ENCODE measurements around the gene CELF4. TPM values are rescaled to one million over a fixed set of nuclear protein-coding genes. Genes with fewer than 3 reads are reported as not detected.

Gene CELF4
- total and polyA plus RNA-seq, 5 donors from 2014 or later = 0.08 to 0.30 (median 0.08) TPM; not detected in 2

- Mint-ChIP-seq H3K27me3 (peaks cover 4% of the 10 kb centered on the region), H3K9me3 (peaks cover 0 to 2% (median 0%) of the 10 kb centered on the region in 7 donors), H3K4me3 (no peak overlapping the region), H3K4me1 (peaks cover 0 to 3% (median 0%) of the 10 kb centered on the region in 4 donors), H3K36me3 (no peaks in the 10 kb centered on the region), H3K27ac (no peak overlapping the region)
- Histone ChIP-seq H3K4me3 (ENCODE audit: low read depth, low read length) (no peak overlapping the region), H3K4me1 (ENCODE audit: control insufficient read depth, insufficient read depth, low read length, poor library complexity, severe bottlenecking) (no peaks in the 10 kb centered on the region), H3K36me3 (ENCODE audit: control insufficient read depth, insufficient read depth, low read length) (no peaks in the 10 kb centered on the region), H3K27me3 (ENCODE audit: control insufficient read depth, insufficient read depth, low read length) (no peaks in the 10 kb centered on the region), H3K27ac (ENCODE audit: insufficient read depth, low read length, poor library complexity, severe bottlenecking) (no peak overlapping the region), H3K9me3 (ENCODE audit: control insufficient read depth in 2 of 2, low read length in 2 of 2) (no peaks in the 10 kb centered on the region)
- no peak for ATAC-seq (ENCODE audit: low read depth in 2 of 2)
- no peak for DNase-seq
These were observed 158.0 kb downstream of the CELF4 start for GRCh38 chr18:37407571-37407970.

DNA sequence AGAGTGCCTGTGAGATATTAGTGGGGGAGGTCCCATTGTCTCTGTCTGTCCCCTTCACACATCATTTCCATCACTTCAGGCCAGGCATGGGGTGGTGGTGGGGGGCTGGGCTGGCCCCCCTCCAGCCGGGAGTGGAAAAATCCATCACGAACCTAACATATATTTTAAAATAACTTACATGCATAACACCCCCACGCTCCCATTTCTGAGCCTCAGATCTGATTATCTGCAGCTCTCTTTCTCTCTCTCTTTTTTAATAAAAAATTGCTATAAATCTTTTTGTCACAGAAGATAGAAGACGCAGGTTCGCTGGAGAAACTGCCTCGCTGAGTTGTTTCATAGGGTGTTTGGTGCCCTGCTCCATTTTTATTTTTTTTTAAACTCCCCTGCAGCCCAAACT, 159.8 kb downstream of the CELF4 start:
- H3K9me3 Mint-ChIP-seq = peaks cover 0 to 2% (median 0%) of the 10 kb centered on the region in 7 donors
- no peak overlapping the region for H3K4me3 ChIP-seq (ENCODE audit: low read depth, low read length)
- H3K9me3 ChIP-seq (ENCODE audit: control insufficient read depth in 2 of 2, low read length in 2 of 2) = no peaks in the 10 kb centered on the region
- peaks cover 4% of the 10 kb centered on the region for H3K27me3 Mint-ChIP-seq
- H3K27me3 ChIP-seq (ENCODE audit: control insufficient read depth, insufficient read depth, low read length) = no peaks in the 10 kb centered on the region
- ATAC-seq (ENCODE audit: low read depth in 2 of 2) = no peak
- H3K27ac ChIP-seq (ENCODE audit: insufficient read depth, low read length, poor library complexity, severe bottlenecking) = no peak overlapping the region
- no peak for DNase-seq
- H3K27ac Mint-ChIP-seq = no peak overlapping the region
- no peaks in the 10 kb centered on the region for H3K4me1 ChIP-seq (ENCODE audit: control insufficient read depth, insufficient read depth, low read length, poor library complexity, severe bottlenecking)
- no peak overlapping the region for H3K4me3 Mint-ChIP-seq
- H3K36me3 ChIP-seq (ENCODE audit: control insufficient read depth, insufficient read depth, low read length) = no peaks in the 10 kb centered on the region
- peaks cover 0 to 3% (median 0%) of the 10 kb centered on the region in 4 donors for H3K4me1 Mint-ChIP-seq
- H3K36me3 Mint-ChIP-seq = no peaks in the 10 kb centered on the region

DNA sequence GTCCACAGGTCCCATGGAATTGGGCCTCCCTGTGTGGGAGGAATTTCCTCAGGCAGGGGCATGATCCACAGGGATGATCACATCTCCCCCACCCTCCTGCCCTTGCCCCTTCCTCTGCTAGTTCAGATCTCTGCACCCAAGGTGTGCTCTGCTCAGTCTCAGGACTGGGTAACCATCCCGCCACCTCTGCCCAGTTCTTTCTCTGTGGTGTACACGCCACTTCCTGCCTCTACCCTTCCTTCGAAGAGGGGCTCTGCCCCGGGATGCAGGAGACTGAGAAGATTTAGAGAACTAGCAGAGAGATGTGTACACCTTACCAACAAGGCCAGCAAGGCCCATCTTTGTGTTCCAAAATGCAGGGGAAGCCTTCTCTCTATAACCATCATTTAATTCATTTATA, 160.4 kb downstream of the CELF4 start:
- Mint-ChIP-seq H3K9me3 (peaks cover 0 to 2% (median 0%) of the 10 kb centered on the region in 7 donors), H3K4me1 (peaks cover 0 to 3% (median 0%) of the 10 kb centered on the region in 4 donors), H3K27ac (no peak overlapping the region), H3K36me3 (no peaks in the 10 kb centered on the region), H3K4me3 (no peak overlapping the region), H3K27me3 (peaks cover 4% of the 10 kb centered on the region)
- no peak for ATAC-seq (ENCODE audit: low read depth in 2 of 2)
- Histone ChIP-seq H3K4me3 (ENCODE audit: low read depth, low read length) (no peak overlapping the region), H3K36me3 (ENCODE audit: control insufficient read depth, insufficient read depth, low read length) (no peaks in the 10 kb centered on the region), H3K4me1 (ENCODE audit: control insufficient read depth, insufficient read depth, low read length, poor library complexity, severe bottlenecking) (no peaks in the 10 kb centered on the region), H3K9me3 (ENCODE audit: control insufficient read depth in 2 of 2, low read length in 2 of 2) (no peaks in the 10 kb centered on the region), H3K27me3 (ENCODE audit: control insufficient read depth, insufficient read depth, low read length) (no peaks in the 10 kb centered on the region), H3K27ac (ENCODE audit: insufficient read depth, low read length, poor library complexity, severe bottlenecking) (no peak overlapping the region)
- no peak for DNase-seq

GRCh38 chr18:37403788-37404187, 161.8 kb downstream of the CELF4 start:
- Mint-ChIP-seq H3K36me3 (no peaks in the 10 kb centered on the region), H3K4me3 (no peak overlapping the region), H3K27ac (no peak overlapping the region), H3K4me1 (peaks cover 0 to 3% (median 0%) of the 10 kb centered on the region in 4 donors), H3K9me3 (peaks cover 0 to 2% (median 0%) of the 10 kb centered on the region in 7 donors), H3K27me3 (peaks cover 4% of the 10 kb centered on the region)
- Histone ChIP-seq H3K4me3 (ENCODE audit: low read depth, low read length) (no peak overlapping the region), H3K9me3 (ENCODE audit: control insufficient read depth in 2 of 2, low read length in 2 of 2) (no peaks in the 10 kb centered on the region), H3K27me3 (ENCODE audit: control insufficient read depth, insufficient read depth, low read length) (no peaks in the 10 kb centered on the region), H3K4me1 (ENCODE audit: control insufficient read depth, insufficient read depth, low read length, poor library complexity, severe bottlenecking) (no peaks in the 10 kb centered on the region), H3K36me3 (ENCODE audit: control insufficient read depth, insufficient read depth, low read length) (no peaks in the 10 kb centered on the region), H3K27ac (ENCODE audit: insufficient read depth, low read length, poor library complexity, severe bottlenecking) (no peak overlapping the region)
- DNase-seq (no peak), ATAC-seq (ENCODE audit: low read depth in 2 of 2) (no peak)

GRCh38 chr18:37403100-37403781, 162.4 kb downstream of the CELF4 start:
- Mint-ChIP-seq H3K27me3 (peaks cover 4% of the 10 kb centered on the region), H3K4me1 (peaks cover 0 to 3% (median 0%) of the 10 kb centered on the region in 4 donors), H3K27ac (no peak overlapping the region), H3K9me3 (no peaks in the 10 kb centered on the region), H3K36me3 (no peaks in the 10 kb centered on the region), H3K4me3 (no peak overlapping the region)
- H3K27ac ChIP-seq (ENCODE audit: insufficient read depth, low read length, poor library complexity, severe bottlenecking) = no peak overlapping the region
- ATAC-seq (ENCODE audit: low read depth in 2 of 2) (no peak), DNase-seq (no peak)
- no peaks in the 10 kb centered on the region for H3K36me3 ChIP-seq (ENCODE audit: control insufficient read depth, insufficient read depth, low read length)
- no peak overlapping the region for H3K4me3 ChIP-seq (ENCODE audit: low read depth, low read length)
- H3K4me1 ChIP-seq (ENCODE audit: control insufficient read depth, insufficient read depth, low read length, poor library complexity, severe bottlenecking) = no peaks in the 10 kb centered on the region
- no peaks in the 10 kb centered on the region for H3K27me3 ChIP-seq (ENCODE audit: control insufficient read depth, insufficient read depth, low read length)
- H3K9me3 ChIP-seq (ENCODE audit: control insufficient read depth in 2 of 2, low read length in 2 of 2) = no peaks in the 10 kb centered on the region

DNA sequence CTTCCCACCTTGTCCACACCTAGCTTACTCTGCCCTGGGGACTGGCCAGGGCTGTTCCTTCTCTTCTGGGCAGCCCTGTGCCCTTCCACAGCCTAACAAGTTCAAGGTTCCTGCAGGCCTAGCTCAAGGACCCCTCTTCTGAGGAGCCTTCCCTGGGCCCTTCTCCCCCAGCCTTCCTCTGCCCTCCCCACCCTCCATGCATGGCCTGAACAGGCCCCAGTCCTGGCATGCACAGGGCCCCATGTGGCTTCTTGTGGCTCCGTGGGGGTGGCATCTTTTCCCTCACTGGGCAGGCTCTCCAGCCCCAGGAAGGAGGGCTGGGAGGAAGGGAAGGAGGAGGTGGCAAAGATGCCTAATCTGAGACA, 162.9 kb downstream of the CELF4 start:
- Mint-ChIP-seq H3K4me3 (no peak overlapping the region), H3K4me1 (peaks cover 0 to 3% (median 0%) of the 10 kb centered on the region in 4 donors), H3K36me3 (no peaks in the 10 kb centered on the region), H3K27me3 (peaks cover 4% of the 10 kb centered on the region), H3K9me3 (no peaks in the 10 kb centered on the region), H3K27ac (no peak overlapping the region)
- H3K4me3 ChIP-seq (ENCODE audit: low read depth, low read length) = no peak overlapping the region
- no peaks in the 10 kb centered on the region for H3K27me3 ChIP-seq (ENCODE audit: control insufficient read depth, insufficient read depth, low read length)
- DNase-seq (no peak), ATAC-seq (ENCODE audit: low read depth in 2 of 2) (no peak)
- no peaks in the 10 kb centered on the region for H3K9me3 ChIP-seq (ENCODE audit: control insufficient read depth in 2 of 2, low read length in 2 of 2)
- no peak overlapping the region for H3K27ac ChIP-seq (ENCODE audit: insufficient read depth, low read length, poor library complexity, severe bottlenecking)
- no peaks in the 10 kb centered on the region for H3K36me3 ChIP-seq (ENCODE audit: control insufficient read depth, insufficient read depth, low read length)
- H3K4me1 ChIP-seq (ENCODE audit: control insufficient read depth, insufficient read depth, low read length, poor library complexity, severe bottlenecking) = no peaks in the 10 kb centered on the region

DNA sequence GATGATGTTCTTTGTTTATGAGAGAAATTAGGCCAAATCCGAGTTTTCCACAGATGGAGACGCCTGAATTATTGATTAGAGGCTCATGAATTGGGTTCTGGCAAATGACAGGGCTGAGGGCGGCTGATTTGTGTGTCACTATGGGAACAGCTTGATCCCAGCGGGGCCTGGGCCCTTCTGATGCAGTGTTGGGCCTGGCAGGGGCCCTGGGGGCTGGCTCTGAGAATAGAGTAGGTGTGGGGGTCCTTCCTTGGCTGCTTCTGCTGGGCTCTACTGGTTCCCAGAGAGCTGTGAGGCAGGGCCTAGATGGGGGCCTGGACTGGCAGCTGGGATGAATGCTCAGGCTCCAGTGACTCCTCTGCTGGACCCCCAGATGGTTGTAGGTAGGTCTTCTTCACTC, 164.8 kb downstream of the CELF4 start:
- H3K27me3 ChIP-seq (ENCODE audit: control insufficient read depth, insufficient read depth, low read length) = no peaks in the 10 kb centered on the region
- H3K4me3 ChIP-seq (ENCODE audit: low read depth, low read length) = no peak overlapping the region
- no peaks in the 10 kb centered on the region for H3K36me3 Mint-ChIP-seq
- ATAC-seq (ENCODE audit: low read depth in 2 of 2) = no peak
- H3K9me3 ChIP-seq (ENCODE audit: control insufficient read depth in 2 of 2, low read length in 2 of 2) = no peaks in the 10 kb centered on the region
- no peak overlapping the region for H3K4me3 Mint-ChIP-seq
- H3K4me1 ChIP-seq (ENCODE audit: control insufficient read depth, insufficient read depth, low read length, poor library complexity, severe bottlenecking) = no peaks in the 10 kb centered on the region
- DNase-seq = no peak
- H3K27me3 Mint-ChIP-seq = peaks cover 6% of the 10 kb centered on the region
- H3K36me3 ChIP-seq (ENCODE audit: control insufficient read depth, insufficient read depth, low read length) = no peaks in the 10 kb centered on the region
- H3K27ac Mint-ChIP-seq = no peak overlapping the region
- no peak overlapping the region for H3K27ac ChIP-seq (ENCODE audit: insufficient read depth, low read length, poor library complexity, severe bottlenecking)
- peaks cover 0 to 3% (median 0%) of the 10 kb centered on the region in 4 donors for H3K4me1 Mint-ChIP-seq
- H3K9me3 Mint-ChIP-seq = no peaks in the 10 kb centered on the region

GRCh38 chr18:37398248-37398920, 167.2 kb downstream of the CELF4 start:
- Histone ChIP-seq H3K9me3 (ENCODE audit: control insufficient read depth in 2 of 2, low read length in 2 of 2) (no peaks in the 10 kb centered on the region), H3K27me3 (ENCODE audit: control insufficient read depth, insufficient read depth, low read length) (no peaks in the 10 kb centered on the region), H3K4me1 (ENCODE audit: control insufficient read depth, insufficient read depth, low read length, poor library complexity, severe bottlenecking) (no peaks in the 10 kb centered on the region), H3K4me3 (ENCODE audit: low read depth, low read length) (no peak overlapping the region), H3K27ac (ENCODE audit: insufficient read depth, low read length, poor library complexity, severe bottlenecking) (no peak overlapping the region), H3K36me3 (ENCODE audit: control insufficient read depth, insufficient read depth, low read length) (no peaks in the 10 kb centered on the region)
- H3K4me1 Mint-ChIP-seq = peaks cover 0 to 6% (median 0%) of the 10 kb centered on the region in 4 donors
- DNase-seq (no peak), ATAC-seq (ENCODE audit: low read depth in 2 of 2) (no peak)
- no peak overlapping the region for H3K4me3 Mint-ChIP-seq
- no peaks in the 10 kb centered on the region for H3K36me3 Mint-ChIP-seq
- H3K9me3 Mint-ChIP-seq = peaks cover 0 to 2% (median 0%) of the 10 kb centered on the region in 7 donors
- H3K27ac Mint-ChIP-seq = no peak overlapping the region
- peaks cover 18% of the 10 kb centered on the region for H3K27me3 Mint-ChIP-seq
